ENCODE measurements around the gene SLC25A11. TPM values are rescaled to one million over a fixed set of nuclear protein-coding genes. Genes with fewer than 3 reads are reported as not detected.

The SLC25A11 gene
- total RNA-seq, 4 donors from 2014 or later: 25.3 to 85.5 (median 27.9) TPM

DNA sequence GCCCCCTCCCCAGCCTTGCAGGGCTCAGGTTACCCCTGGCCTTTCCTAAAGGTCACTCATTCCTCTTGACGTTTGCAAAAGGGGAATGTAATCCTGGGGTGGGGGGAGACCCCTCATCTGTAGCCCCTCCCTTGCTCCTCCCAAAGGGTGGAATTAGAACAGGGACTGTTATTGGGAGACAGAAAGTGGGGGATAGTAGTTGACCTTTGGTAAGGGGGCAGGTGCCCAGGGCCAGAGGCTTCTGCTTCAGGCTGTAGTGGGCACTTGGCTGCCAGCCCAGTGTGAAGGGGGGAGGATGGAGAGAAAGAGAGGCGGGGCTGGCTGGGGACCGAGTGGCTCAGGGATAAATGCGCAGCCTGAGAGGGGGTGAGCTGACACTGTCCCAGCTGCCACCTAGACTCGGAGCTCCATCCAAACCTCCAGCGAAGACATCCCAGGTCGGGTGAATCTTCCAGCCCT is 10.9 kb upstream of the SLC25A11 start, which contains the start of gene ENO3:
ENO3 (plus strand) TSS at position 374 of the 459 bp plus-strand sequence. CDS start 711 bp downstream, outside the sequence.
- TF ChIP-seq, protein P1, sequence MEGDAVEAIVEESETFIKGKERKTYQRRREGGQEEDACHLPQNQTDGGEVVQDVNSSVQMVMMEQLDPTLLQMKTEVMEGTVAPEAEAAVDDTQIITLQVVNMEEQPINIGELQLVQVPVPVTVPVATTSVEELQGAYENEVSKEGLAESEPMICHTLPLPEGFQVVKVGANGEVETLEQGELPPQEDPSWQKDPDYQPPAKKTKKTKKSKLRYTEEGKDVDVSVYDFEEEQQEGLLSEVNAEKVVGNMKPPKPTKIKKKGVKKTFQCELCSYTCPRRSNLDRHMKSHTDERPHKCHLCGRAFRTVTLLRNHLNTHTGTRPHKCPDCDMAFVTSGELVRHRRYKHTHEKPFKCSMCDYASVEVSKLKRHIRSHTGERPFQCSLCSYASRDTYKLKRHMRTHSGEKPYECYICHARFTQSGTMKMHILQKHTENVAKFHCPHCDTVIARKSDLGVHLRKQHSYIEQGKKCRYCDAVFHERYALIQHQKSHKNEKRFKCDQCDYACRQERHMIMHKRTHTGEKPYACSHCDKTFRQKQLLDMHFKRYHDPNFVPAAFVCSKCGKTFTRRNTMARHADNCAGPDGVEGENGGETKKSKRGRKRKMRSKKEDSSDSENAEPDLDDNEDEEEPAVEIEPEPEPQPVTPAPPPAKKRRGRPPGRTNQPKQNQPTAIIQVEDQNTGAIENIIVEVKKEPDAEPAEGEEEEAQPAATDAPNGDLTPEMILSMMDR (IDR thresholded peaks at IDR 0.05; ENCODE audit: low read depth): no peak

DNA sequence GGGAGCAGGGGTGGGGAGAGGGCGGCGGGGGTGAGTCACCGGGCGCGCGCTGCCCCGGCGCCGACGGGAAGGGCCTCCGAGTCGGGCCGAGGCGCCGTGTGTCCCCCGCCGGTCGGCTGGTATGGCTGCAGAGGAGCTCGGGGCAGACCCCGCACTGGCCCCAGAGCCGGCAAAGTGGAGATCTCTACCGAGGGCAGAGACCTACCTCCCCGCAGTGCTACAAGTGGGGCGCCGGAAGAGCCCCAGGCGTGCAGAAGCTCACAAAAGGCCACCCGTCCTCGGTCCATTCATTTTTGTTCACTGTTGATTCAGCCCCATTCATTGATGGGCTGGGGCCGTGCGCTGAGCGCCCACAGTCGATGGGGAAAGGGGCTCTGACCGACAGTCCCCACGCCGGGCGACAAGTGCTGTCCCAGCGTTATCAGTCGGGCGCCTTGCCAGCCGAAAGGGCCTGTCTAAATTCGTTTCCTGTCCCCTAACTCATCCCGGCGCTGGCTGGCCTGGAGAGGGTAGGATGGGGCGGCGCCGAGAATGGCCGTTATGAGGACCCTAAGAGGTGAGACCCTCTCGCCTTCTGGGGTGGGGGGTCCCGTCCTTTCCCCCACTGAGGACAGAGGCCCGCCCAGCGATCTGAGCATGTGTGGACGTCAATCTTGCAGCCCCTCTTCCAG is 10.4 kb upstream of the SLC25A11 start:
- TF ChIP-seq, protein P1 (IDR thresholded peaks at IDR 0.05; ENCODE audit: low read depth): no peak

DNA sequence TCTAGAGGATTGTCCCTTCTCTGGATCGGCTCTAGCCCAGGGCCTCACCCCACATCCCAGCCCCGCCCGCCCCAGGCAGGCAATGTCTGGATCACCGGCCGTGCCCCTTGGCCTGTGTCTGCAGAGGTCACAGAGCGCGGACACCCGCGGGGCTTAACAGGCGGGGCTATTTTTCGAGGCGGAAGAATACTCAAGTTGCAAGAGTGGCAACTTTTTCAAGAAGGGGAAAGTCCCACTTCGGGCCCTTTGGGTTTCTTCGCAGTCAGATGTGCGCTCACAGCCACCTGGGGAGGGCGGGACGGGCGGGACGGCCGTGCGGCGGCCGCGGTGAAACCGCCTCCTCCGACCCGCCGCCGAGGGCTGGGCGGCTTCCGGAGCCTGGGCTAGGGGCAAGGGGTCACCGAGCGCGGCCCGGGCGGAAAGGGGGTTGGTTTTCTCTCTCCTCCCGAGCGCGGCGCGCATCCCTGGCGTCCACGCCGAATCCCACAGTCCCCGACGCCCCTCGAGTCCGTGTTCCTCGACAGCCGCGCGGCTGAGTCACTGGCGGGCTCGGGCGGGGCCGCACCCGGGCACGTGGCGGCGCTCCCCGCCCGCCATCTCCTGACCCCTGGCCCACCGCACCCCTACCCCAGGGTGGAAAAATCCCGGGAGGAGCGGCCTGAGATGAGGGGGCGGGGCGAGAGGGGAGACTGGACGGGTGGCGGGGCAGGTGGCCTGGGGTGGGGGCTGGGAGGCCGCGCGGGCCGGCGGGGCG is 9.7 kb upstream of the SLC25A11 start:
- TF ChIP-seq, protein P1 (IDR thresholded peaks at IDR 0.05; ENCODE audit: low read depth): no peak

DNA sequence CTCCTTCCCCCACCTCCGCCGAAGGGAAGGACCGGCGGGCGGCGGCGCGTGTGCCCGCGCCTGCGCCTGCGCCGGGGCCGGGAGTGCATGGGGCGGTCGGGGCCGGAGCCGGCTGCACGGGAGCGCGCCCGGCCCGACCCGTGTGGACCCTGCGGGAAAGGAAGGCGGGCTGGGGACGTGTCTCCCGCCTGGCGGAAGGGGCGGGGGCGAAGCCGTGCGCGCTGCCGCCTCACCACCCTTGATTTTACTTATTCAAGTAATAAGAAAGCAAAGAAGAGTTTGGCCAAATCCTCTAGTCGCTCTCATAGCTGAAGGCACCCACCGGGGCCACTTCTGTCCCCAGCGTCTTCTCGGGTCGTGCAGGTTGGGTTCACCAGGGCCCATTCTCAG is 9.1 kb upstream of the SLC25A11 start:
- TF ChIP-seq, protein P1 (IDR thresholded peaks at IDR 0.05; ENCODE audit: low read depth): no peak

DNA sequence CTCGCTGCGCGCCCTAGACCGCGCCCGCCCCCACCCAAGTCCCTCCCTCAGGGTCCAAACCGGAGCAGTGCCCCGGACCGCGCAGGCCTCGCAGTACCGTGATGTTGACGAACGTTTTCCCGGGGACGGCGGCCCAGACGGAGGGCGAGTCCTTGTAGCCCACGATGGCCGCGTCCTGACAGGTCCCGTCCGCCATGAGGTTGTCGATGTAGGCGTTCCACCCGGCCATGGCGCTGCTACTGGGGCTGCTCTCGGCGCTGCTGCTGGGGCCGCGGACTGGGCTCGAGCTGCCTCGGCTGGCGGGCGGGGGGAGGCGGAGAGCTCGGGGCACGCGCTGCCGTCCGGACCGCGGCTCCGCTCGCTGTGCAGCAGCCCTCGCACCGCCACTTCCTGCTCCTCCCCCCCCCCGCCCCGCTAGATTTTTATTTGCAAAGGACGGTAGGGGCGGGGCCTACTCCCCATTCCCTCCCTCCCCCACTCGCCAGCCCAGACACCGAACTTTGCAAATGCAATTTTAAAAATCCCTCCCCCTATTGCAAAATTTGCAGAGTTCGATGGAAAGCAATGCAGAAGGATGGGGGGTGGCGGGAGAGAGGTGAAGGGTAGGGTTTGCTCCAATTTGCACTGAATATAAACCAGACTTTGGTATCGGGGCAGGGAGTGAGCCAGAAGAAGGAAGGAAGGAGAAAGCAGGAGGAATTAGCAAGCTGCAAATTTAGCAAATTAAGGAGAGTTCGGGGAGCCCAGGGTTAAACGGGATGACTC is 8.5 kb upstream of the SLC25A11 start, which contains the start of gene PFN1:
PFN1 (minus strand) TSS at position 365 of the 765 bp plus-strand sequence; CDS start at position 229, 136 bp downstream.
- TF ChIP-seq, protein P1 (IDR thresholded peaks at IDR 0.05; ENCODE audit: low read depth): no peak

DNA sequence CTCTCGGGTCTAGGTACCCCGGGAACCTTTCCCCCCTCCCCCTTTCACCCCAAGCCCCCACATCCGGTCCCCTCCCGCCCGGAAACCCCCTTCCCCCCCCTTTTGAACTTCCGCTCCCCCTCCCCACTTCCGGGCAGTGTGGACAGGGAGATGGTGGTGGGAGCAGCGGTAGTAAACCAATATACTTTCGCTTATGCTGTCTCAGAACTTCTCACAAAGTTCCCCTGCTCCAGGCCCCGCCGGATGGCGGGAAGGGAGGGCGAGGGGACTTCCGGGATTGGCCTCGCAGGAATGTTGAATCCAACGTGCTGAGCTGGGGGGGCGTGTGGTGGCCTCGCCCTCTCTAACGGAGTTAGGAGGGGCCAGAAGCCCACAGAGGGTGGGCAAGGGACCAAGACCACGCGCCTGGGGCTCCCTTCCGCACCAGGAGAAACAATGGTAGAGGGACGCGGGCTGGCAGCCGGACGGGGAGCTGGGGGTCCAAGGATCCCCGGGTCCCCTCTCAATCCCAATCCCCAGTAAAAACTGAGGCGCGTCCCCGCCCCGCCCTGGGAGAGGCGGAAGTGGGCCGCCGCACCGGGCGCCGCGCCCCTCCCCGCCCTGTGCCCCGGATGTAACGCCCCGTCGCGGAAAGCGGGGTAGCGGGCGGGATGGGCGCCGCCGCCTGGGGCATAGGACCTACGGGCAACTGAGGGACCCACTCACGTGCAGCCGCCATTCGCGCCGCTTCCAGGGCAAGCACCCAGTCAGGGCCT is 7.7 kb upstream of the SLC25A11 start:
- TF ChIP-seq, protein P1 (IDR thresholded peaks at IDR 0.05; ENCODE audit: low read depth): no peak
